HUES6 (cell line): Measurements from ENCODE around the gene MYO16.

Source experiments
- H3K27ac ChIP-seq: 2 replicates; pipeline ENCODE4 v1.7.0; 2013; ENCODE audit warnings: low read depth, mild to moderate bottlenecking, low read length, inconsistent platforms
- H3K27me3 ChIP-seq: 2 replicates; pipeline ENCODE4 v1.6.1; 2013; ENCODE audit warnings: low read length; ENCODE audit not compliant: control insufficient read depth, insufficient read depth
- H3K36me3 ChIP-seq: 2 replicates; pipeline ENCODE4 v1.6.1; 2013; ENCODE audit warnings: low read length; ENCODE audit not compliant: control insufficient read depth, insufficient read depth
- H3K4me1 ChIP-seq: 2 replicates; pipeline ENCODE4 v1.6.1; 2013; ENCODE audit warnings: low read length; ENCODE audit not compliant: control insufficient read depth, insufficient read depth
- H3K4me3 ChIP-seq: 2 replicates; pipeline ENCODE4 v1.5.1; 2013; ENCODE audit warnings: low read depth, low read length
- H3K9ac ChIP-seq: one replicate; pipeline ENCODE4 v1.6.1; 2013; ENCODE audit warnings: mild to moderate bottlenecking, low read length
- H3K9me3 ChIP-seq: 2 replicates; pipeline ENCODE4 v1.6.1; 2013; ENCODE audit warnings: low read depth, low read length; ENCODE audit not compliant: control insufficient read depth, insufficient read depth

MYO16 gene

GRCh38 chr13:108621462-108621861 lies 7.9 kb upstream of the MYO16 start:
- Histone ChIP-seq H3K27me3 (no peaks in the 10 kb centered on the region), H3K9ac (no peak overlapping the region), H3K27ac (no peak overlapping the region), H3K36me3 (no peaks in the 10 kb centered on the region), H3K4me3 (no peak overlapping the region), H3K4me1 (peaks cover 9% of the 10 kb centered on the region), H3K9me3 (peaks cover 9% of the 10 kb centered on the region; the same call in 1 of the 2 replicates)

GRCh38 chr13:108624108-108624507 lies 5.3 kb upstream of the MYO16 start:
- Histone ChIP-seq H3K9ac (no peak overlapping the region), H3K9me3 (peaks cover 9% of the 10 kb centered on the region; the same call in 1 of the 2 replicates)

GRCh38 chr13:108624979-108625378 lies 4.4 kb upstream of the MYO16 start:
- Histone ChIP-seq H3K27ac (no peak overlapping the region), H3K27me3 (no peaks in the 10 kb centered on the region), H3K4me1 (no peaks in the 10 kb centered on the region), H3K4me3 (no peak overlapping the region), H3K9ac (no peak overlapping the region), H3K36me3 (no peaks in the 10 kb centered on the region), H3K9me3 (peaks cover 9% of the 10 kb centered on the region; the same call in 1 of the 2 replicates)

More at GRCh38 chr13:108624108-108624507, 5.3 kb upstream of the MYO16 start:
- Histone ChIP-seq H3K4me3 (no peak overlapping the region), H3K36me3 (no peaks in the 10 kb centered on the region), H3K4me1 (no peaks in the 10 kb centered on the region), H3K27ac (no peak overlapping the region), H3K27me3 (no peaks in the 10 kb centered on the region)

GRCh38 chr13:108629988-108630387 lies 577 bp downstream of the MYO16 start:
- Histone ChIP-seq H3K4me1 (no peaks in the 10 kb centered on the region), H3K9ac (no peak overlapping the region), H3K36me3 (no peaks in the 10 kb centered on the region), H3K27ac (no peak overlapping the region), H3K9me3 (peaks cover 8% of the 10 kb centered on the region; the same call in 1 of the 2 replicates), H3K4me3 (no peak overlapping the region), H3K27me3 (no peaks in the 10 kb centered on the region)

- no peaks in the 10 kb centered on the region for H3K9me3 ChIP-seq
- H3K4me3 ChIP-seq: no peak overlapping the region
- no peak overlapping the region for H3K27ac ChIP-seq
- H3K9ac ChIP-seq: no peak overlapping the region
- no peaks in the 10 kb centered on the region for H3K27me3 ChIP-seq
- no peaks in the 10 kb centered on the region for H3K36me3 ChIP-seq
- no peaks in the 10 kb centered on the region for H3K4me1 ChIP-seq
Observed at GRCh38 chr13:108632649-108633167, 3.3 kb downstream of the MYO16 start.

GRCh38 chr13:108638901-108639300 lies 9.5 kb downstream of the MYO16 start:
- no peaks in the 10 kb centered on the region for H3K9me3 ChIP-seq

GRCh38 chr13:108643646-108644353 lies 14.4 kb downstream of the MYO16 start:
- no peaks in the 10 kb centered on the region for H3K9me3 ChIP-seq
- no peak overlapping the region for H3K27ac ChIP-seq
- no peak overlapping the region for H3K4me3 ChIP-seq
- H3K9ac ChIP-seq: no peak overlapping the region
- no peaks in the 10 kb centered on the region for H3K4me1 ChIP-seq
- H3K27me3 ChIP-seq: no peaks in the 10 kb centered on the region
- no peaks in the 10 kb centered on the region for H3K36me3 ChIP-seq

More at GRCh38 chr13:108638901-108639300, 9.5 kb downstream of the MYO16 start:
- Histone ChIP-seq H3K4me3 (no peak overlapping the region), H3K9ac (no peak overlapping the region), H3K4me1 (no peaks in the 10 kb centered on the region), H3K27me3 (no peaks in the 10 kb centered on the region), H3K36me3 (no peaks in the 10 kb centered on the region), H3K27ac (no peak overlapping the region)

- Histone ChIP-seq H3K9me3 (no peaks in the 10 kb centered on the region), H3K36me3 (no peaks in the 10 kb centered on the region), H3K27me3 (no peaks in the 10 kb centered on the region), H3K4me3 (no peak overlapping the region), H3K9ac (no peak overlapping the region), H3K4me1 (no peaks in the 10 kb centered on the region), H3K27ac (no peak overlapping the region)
Observed at GRCh38 chr13:108645376-108645775, 16.0 kb downstream of the MYO16 start.

- H3K4me1 ChIP-seq: no peaks in the 10 kb centered on the region
- no peaks in the 10 kb centered on the region for H3K27me3 ChIP-seq
- H3K27ac ChIP-seq: no peak overlapping the region
- no peaks in the 10 kb centered on the region for H3K9me3 ChIP-seq
- H3K4me3 ChIP-seq: no peak overlapping the region
- H3K9ac ChIP-seq: no peak overlapping the region
- no peaks in the 10 kb centered on the region for H3K36me3 ChIP-seq
Observed at GRCh38 chr13:108650271-108650670, 20.9 kb downstream of the MYO16 start.

GRCh38 chr13:108656742-108657141 lies 27.3 kb downstream of the MYO16 start:
- Histone ChIP-seq H3K36me3 (no peaks in the 10 kb centered on the region), H3K9ac (no peak overlapping the region), H3K9me3 (peaks cover 3% of the 10 kb centered on the region; the same call in 1 of the 2 replicates), H3K27ac (no peak overlapping the region), H3K4me3 (no peak overlapping the region), H3K4me1 (no peaks in the 10 kb centered on the region), H3K27me3 (no peaks in the 10 kb centered on the region)

- H3K9ac ChIP-seq: no peak overlapping the region
- no peaks in the 10 kb centered on the region; the same call in 1 of the 2 replicates for H3K4me1 ChIP-seq
- H3K27me3 ChIP-seq: no peaks in the 10 kb centered on the region
- H3K36me3 ChIP-seq: no peaks in the 10 kb centered on the region
- no peak overlapping the region for H3K4me3 ChIP-seq
- H3K9me3 ChIP-seq: peaks cover 3% of the 10 kb centered on the region; the same call in 1 of the 2 replicates
- no peak overlapping the region for H3K27ac ChIP-seq
Observed at GRCh38 chr13:108657519-108657918, 28.1 kb downstream of the MYO16 start.
